Transverse colon (tissue), 3 donors: Measurements from ENCODE around the gene BLTP3A.

Experiments
- CTCF ChIP-seq, 5 experiments: fragments of 200-600 bp in 3 of 5; fragments of 450-650 bp in 2 of 5; sonication (generic) in 3 of 5; IDR thresholded peaks; 1 replicate in 2 of 5; 2 replicates in 3 of 5; pipeline ENCODE4 v1.5.1; 2016 to 2017; ENCODE audit warnings: antibody characterized with exemption in 5 of 5, inconsistent platforms in 3 of 5, mild to moderate bottlenecking in 2 of 5, moderate library complexity in 1 of 5
- POLR2A ChIP-seq: fragments of 450-650 bp; IDR thresholded peaks from one replicate; pipeline ENCODE4 v1.6.1; 2016; ENCODE audit warnings: antibody characterized with exemption, mild to moderate bottlenecking, moderate library complexity

- TF ChIP-seq CTCF (IDR thresholded peaks at IDR 0.05) (no peak), POLR2A (no peak)
Measured at GRCh38 chr6:34813028-34813713, 21.3 kb downstream of the BLTP3A start.
